Right atrium auricular region (tissue), 2 donors: ENCODE measurements around the gene ZSWIM3. TPM values are rescaled to one million over a fixed set of nuclear protein-coding genes. Genes with fewer than 3 reads are reported as not detected.
A peak's percentile ranks its signal among the peaks of the same experiment; 100 is the strongest.

Experiments used
- DNase-seq: peaks from one replicate; pipeline ENCODE4 v3.0.0-alpha.2; 2019; ENCODE audit warnings: low spot score
- H3K27ac ChIP-seq, 2 donors: fragments of 200-600 bp; sonication (generic); 1 replicate in 1 of 2; 2 replicates in 1 of 2; pipeline ENCODE4 v1.5.1; 2016 to 2019
- H3K27me3 ChIP-seq, 2 donors: fragments of 200-600 bp; sonication (generic); one replicate each; pipeline versions ENCODE4 v1.5.1 to v1.6.0; 2017 to 2019
- H3K36me3 ChIP-seq: fragments of 200-600 bp; sonication (generic); one replicate; pipeline ENCODE4 v1.5.1; 2016
- H3K4me1 ChIP-seq, 2 donors: fragments of 200-600 bp; sonication (generic); one replicate each; pipeline versions ENCODE4 v1.5.1 to v1.6.0; 2017 to 2019
- H3K4me3 ChIP-seq, 2 donors: fragments of 200-600 bp; sonication (generic); 1 replicate in 1 of 2; 2 replicates in 1 of 2; pipeline ENCODE4 v1.5.1; 2017 to 2019; ENCODE audit warnings: mild to moderate bottlenecking in 1 of 2, moderate library complexity in 1 of 2
- H3K9me3 ChIP-seq, 2 donors: fragments of 200-600 bp; sonication (generic); one replicate each; pipeline ENCODE4 v1.5.1; 2019
- CTCF ChIP-seq, 2 donors: fragments of 200-600 bp; sonication (generic); IDR thresholded peaks; one replicate each; pipeline ENCODE4 v1.5.1; 2019; ENCODE audit warnings: antibody characterized with exemption in 2 of 2
- total RNA-seq, 2 donors: library from RNA; depleted of rRNA; stranded (reverse); fragments of >200 nt; gene quantifications; one replicate each; pipeline ENCODE4 v1.1.0, GENCODE V29; 2016

ZSWIM3 gene
- total RNA-seq, 2 donors from 2014 or later: 2.4 to 3.7 TPM

GRCh38 chr20:45910670-45911485 is 53.5 kb downstream of the ZSWIM3 start:
- H3K27me3 ChIP-seq: no peaks in the 10 kb centered on the region
- peak; percentile 100 for DNase-seq
- peaks cover 4% of the 10 kb centered on the region for H3K36me3 ChIP-seq
- peak overlapping the region; percentile 82 to 88 for H3K27ac ChIP-seq
- no peaks in the 10 kb centered on the region for H3K9me3 ChIP-seq
- H3K4me1 ChIP-seq: peaks cover 0 to 31% of the 10 kb centered on the region in 2 donors
- no peak for TF ChIP-seq CTCF (IDR thresholded peaks at IDR 0.05)
- peak overlapping the region; percentile 42 to 58 for H3K4me3 ChIP-seq

DNA sequence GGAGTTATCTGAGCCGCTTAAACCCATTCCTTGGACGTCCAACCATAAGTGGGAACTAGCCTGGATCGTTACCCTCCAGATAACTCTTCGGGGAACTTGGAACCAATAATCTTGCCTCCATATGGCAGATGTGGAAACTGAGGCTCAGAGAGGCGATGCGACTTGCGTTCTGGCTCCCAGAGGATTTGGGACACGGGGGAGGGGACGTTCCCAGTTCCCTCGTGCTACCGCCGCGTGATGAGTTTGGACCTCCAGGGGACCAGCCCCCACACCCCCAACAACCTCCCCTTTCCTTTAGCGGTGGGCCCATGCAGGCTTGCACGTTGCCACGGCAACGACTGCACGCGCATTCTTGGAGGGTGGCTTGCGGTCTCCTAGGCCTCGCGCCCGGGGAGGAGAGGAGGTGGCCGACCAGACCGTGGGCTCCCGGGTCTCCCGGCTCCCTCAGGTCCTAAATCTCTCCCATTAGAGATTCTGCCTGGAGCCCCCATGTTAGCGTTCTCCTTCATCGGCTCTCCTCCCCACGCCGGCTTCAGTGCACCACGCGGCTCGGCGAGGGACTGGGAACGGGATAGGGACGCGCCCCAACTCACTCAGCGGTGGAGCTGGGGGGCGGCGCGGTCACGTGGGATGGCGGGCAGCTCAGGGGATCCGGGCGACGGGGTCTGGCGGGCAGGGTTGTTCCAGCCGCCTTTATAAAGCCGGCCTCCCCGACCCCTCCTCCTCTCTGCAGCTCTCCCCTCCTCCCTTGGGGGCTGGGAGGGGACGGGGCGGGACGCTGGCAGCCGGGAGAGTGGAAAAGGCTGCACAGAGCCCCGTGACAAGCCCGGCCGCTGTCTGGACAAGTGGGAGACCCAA is 54.3 kb downstream of the ZSWIM3 start, which contains the start of gene PLTP:
Gene PLTP, minus strand, starts transcription at position 670 of the 858 bp plus-strand sequence. CDS start 703 bp downstream, outside the sequence.
- no peak for TF ChIP-seq CTCF (IDR thresholded peaks at IDR 0.05)
- Histone ChIP-seq H3K4me3 (peak within 1 kb of the TSS; percentile 42 to 58), H3K9me3 (no peaks in the 10 kb centered on the region), H3K36me3 (no peaks in the 10 kb centered on the region), H3K27me3 (no peaks in the 10 kb centered on the region), H3K27ac (peak within 1 kb of the TSS; percentile 82 to 88), H3K4me1 (peaks cover 0 to 31% of the 10 kb centered on the region in 2 donors)
- peak; percentile 85 for DNase-seq

DNA sequence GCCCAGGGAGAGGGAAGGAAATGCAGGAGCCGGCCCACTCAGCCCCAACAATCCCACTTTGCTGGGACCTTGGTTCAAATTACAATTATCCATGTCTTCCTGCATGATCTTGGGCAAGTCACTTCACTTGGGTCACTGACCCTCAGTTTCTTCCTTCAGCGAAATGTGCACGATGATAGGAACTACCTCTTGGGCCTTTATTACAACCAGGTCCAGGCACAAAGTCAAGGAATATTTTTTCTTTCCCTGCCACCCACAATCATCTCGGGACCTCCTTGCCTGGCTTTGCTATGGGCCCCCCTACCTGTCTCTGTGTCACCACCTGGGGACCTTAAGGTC is 54.9 kb downstream of the ZSWIM3 start:
- peaks cover 0 to 31% of the 10 kb centered on the region in 2 donors for H3K4me1 ChIP-seq
- peak overlapping the region; percentile 82 to 88 for H3K27ac ChIP-seq
- DNase-seq: no peak
- no peaks in the 10 kb centered on the region for H3K36me3 ChIP-seq
- TF ChIP-seq CTCF (IDR thresholded peaks at IDR 0.05): no peak
- H3K27me3 ChIP-seq: no peaks in the 10 kb centered on the region
- peak overlapping the region; percentile 42 to 58 for H3K4me3 ChIP-seq
- H3K9me3 ChIP-seq: no peaks in the 10 kb centered on the region

DNA sequence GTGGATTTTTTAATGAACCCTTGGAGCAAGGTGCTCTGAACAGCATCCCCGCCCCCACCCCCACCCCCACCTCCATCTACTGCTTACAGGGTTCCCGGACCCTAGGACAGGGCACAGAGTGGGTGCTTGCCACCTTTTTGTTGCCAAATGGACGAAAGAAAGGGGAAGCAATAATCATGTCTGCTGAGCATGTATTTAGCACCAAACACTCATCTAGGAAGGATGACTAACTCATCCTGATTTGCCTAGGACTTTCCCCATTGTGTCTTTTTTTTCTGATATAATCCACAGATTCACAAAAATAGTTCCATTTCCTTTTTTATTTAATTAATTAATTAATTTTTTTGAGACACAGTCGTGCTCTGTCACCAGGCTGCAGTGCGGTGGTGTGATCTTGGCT is 55.7 kb downstream of the ZSWIM3 start:
- Histone ChIP-seq H3K4me3 (no peak overlapping the region), H3K27ac (peak overlapping the region; percentile 25 to 82), H3K9me3 (no peaks in the 10 kb centered on the region), H3K27me3 (no peaks in the 10 kb centered on the region), H3K36me3 (no peaks in the 10 kb centered on the region), H3K4me1 (peaks cover 0 to 33% of the 10 kb centered on the region in 2 donors)
- DNase-seq: no peak
- no peak for TF ChIP-seq CTCF (IDR thresholded peaks at IDR 0.05)

DNA sequence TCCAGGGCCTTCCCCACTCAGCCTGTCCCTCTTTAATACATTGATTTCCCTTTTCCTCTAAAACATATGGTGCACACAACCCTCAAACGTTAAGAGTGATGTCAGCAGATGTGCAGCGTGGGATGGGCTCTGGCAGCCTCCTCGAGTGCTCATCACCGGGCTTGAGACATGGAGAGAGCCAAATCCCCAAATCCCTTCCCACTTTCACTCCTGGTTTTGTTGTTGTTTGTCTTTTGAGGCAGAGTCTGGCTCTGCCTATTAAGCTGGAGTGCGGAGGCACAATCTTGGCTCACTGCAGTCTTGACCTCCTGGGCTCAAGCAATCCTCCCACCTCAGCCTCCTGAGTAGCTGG is 60.4 kb downstream of the ZSWIM3 start:
- no peak for TF ChIP-seq CTCF (IDR thresholded peaks at IDR 0.05)
- Histone ChIP-seq H3K4me1 (peaks cover 0 to 49% of the 10 kb centered on the region in 2 donors), H3K4me3 (no peak overlapping the region), H3K27ac (peak overlapping the region; percentile 73), H3K9me3 (no peaks in the 10 kb centered on the region), H3K27me3 (no peaks in the 10 kb centered on the region), H3K36me3 (no peaks in the 10 kb centered on the region)
- no peak for DNase-seq
